Measurements from ENCODE around the gene TRIM61. TPM values are rescaled to one million over a fixed set of nuclear protein-coding genes. Genes with fewer than 3 reads are reported as not detected.

Gene TRIM61
- total RNA-seq, 4 donors from 2014 or later = 0.93 to 1.4 (median 0.94) TPM; not detected in 1

DNA sequence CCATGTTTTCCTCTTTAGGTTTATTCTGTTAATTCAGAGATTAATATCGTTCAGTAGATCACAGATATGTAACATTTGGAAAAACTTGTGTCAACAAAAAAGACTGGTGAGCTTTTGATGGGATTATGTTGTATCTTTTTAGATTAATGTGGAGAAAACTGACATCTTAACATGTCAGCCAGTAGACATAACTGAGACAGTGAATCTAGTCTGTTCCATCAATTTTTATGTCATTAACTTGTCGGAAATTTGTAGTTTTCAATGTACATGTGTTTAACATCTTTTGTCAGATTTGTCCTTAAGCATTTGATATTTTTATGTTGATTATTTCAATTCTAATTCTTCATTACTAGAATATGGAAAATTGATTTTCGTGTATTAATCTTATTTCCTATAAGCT lies 58.5 kb downstream of the TRIM61 start:
- no peak for DNase-seq (ENCODE audit: low spot score)
- TF ChIP-seq, protein P1, sequence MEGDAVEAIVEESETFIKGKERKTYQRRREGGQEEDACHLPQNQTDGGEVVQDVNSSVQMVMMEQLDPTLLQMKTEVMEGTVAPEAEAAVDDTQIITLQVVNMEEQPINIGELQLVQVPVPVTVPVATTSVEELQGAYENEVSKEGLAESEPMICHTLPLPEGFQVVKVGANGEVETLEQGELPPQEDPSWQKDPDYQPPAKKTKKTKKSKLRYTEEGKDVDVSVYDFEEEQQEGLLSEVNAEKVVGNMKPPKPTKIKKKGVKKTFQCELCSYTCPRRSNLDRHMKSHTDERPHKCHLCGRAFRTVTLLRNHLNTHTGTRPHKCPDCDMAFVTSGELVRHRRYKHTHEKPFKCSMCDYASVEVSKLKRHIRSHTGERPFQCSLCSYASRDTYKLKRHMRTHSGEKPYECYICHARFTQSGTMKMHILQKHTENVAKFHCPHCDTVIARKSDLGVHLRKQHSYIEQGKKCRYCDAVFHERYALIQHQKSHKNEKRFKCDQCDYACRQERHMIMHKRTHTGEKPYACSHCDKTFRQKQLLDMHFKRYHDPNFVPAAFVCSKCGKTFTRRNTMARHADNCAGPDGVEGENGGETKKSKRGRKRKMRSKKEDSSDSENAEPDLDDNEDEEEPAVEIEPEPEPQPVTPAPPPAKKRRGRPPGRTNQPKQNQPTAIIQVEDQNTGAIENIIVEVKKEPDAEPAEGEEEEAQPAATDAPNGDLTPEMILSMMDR (IDR thresholded peaks at IDR 0.05) = no peak
- ATAC-seq (ENCODE audit: low FRiP score) = no peak

Small RNAs within 50 kb of the gene (small RNA-seq; reads per million reads assigned to genes)
- not detected for gene AC106872.12

Other genes starting within 250 kb of the TRIM61 start
- not detected for gene SMIM31, start 223.5 kb downstream of the TRIM61 start, total RNA-seq
- gene APELA, start 100.5 kb downstream of the TRIM61 start, total RNA-seq = not detected
- gene TRIM60, start 54.3 kb upstream of the TRIM61 start, total RNA-seq = not detected
- gene TRIM75, start 76.2 kb upstream of the TRIM61 start, total RNA-seq = not detected
- gene TMEM192, start 135.2 kb upstream of the TRIM61 start, total RNA-seq = 10 to 100 TPM; 14.8 to 22.8 (median 15.7) TPM
- 10 to 100 TPM; 23.1 to 42.6 (median 32.4) TPM for gene KLHL2, start 229.9 kb upstream of the TRIM61 start, total RNA-seq

Data from omental fat pad (tissue), 4 donors.